A549 (cell line): ENCODE data around the gene GSG1L. TPM values are rescaled to one million over a fixed set of nuclear protein-coding genes. Genes with fewer than 3 reads are reported as not detected.

ENCODE experiments used
- ATAC-seq, 2 experiments: fragments of 200-7000 bp in 1 of 2; fragments of >200 bp in 1 of 2; cut with Nextera tagmentation in 1 of 2; cut with Tn5 transposase in 1 of 2; 3 replicates each; pipeline versions ENCODE4 v1.8.0 to v1.9.1; 2018 to 2020; ENCODE audit warnings: mild to moderate bottlenecking in 1 of 2, moderate library complexity in 1 of 2
- CTCF ChIA-PET: fragments of 300-600 bp; sonication (Branson Sonifier 250); formaldehyde crosslinking; extraction: SDS; loops from one replicate; lab custom pipeline; 2021; ENCODE audit warnings: antibody characterized with exemption, inconsistent platforms; lab: Yijun Ruan, JAX
- POLR2A ChIA-PET: fragments of 350-600 bp; formaldehyde crosslinking; extraction: SDS; loops from one replicate; lab custom pipeline; 2021; ENCODE audit warnings: antibody characterized with exemption, inconsistent platforms; lab: Yijun Ruan, JAX
- DNase-seq, 2 experiments: peaks; one replicate each; pipeline versions ENCODE4 v3.0.0 to v3.0.0-alpha.2; 2011 to 2016; ENCODE audit warnings: low read depth in 1 of 2, low spot score in 1 of 2
- FAIRE-seq: peaks from 2 replicates; lab custom pipeline; 2011; peaks lifted over from hg19 to GRCh38; lab: Jason Lieb, UNC
- H3K27ac ChIP-seq, 2 experiments: fragments of >200 bp; sonication (Bioruptor Twin); formaldehyde crosslinking; 3 replicates each; pipeline ENCODE4 v1.5.1; 2016 to 2017
- H3K4me1 ChIP-seq: fragments of >200 bp; sonication (Bioruptor Twin); formaldehyde crosslinking; 3 replicates; pipeline ENCODE4 v1.6.1; 2016
- H3K4me2 ChIP-seq: fragments of >200 bp; sonication (Bioruptor Twin); formaldehyde crosslinking; 3 replicates; pipeline ENCODE4 v1.6.1; 2016
- H3K4me3 ChIP-seq: fragments of >200 bp; sonication (Bioruptor Twin); formaldehyde crosslinking; 3 replicates; pipeline ENCODE4 v1.5.1; 2016
- H3K9me3 ChIP-seq: fragments of >200 bp; sonication (Bioruptor Twin); formaldehyde crosslinking; 3 replicates; pipeline ENCODE4 v1.6.1; 2016
- CBX2 ChIP-seq: fragments of 200-600 bp; sonication (generic); IDR thresholded peaks from 2 replicates; pipeline ENCODE4 v1.6.1; 2016; ENCODE audit warnings: low read depth, mild to moderate bottlenecking, borderline replicate concordance
- CBX8 ChIP-seq: fragments of 200-600 bp; sonication (generic); IDR thresholded peaks from 2 replicates; pipeline ENCODE4 v1.6.1; 2016
- CEBPB ChIP-seq, 2 experiments: fragments of >200 bp in 1 of 2; sonication (Bioruptor Twin) in 1 of 2; formaldehyde crosslinking in 1 of 2; IDR thresholded peaks; 2 replicates each; pipeline ENCODE4 v1.6.1; 2012 to 2016
- CHD2 ChIP-seq: fragments of 150-350 bp; IDR thresholded peaks from 2 replicates; pipeline ENCODE4 v1.6.1; 2014; ENCODE audit warnings: low read length; ENCODE audit not compliant: partially characterized antibody
- CHD4 ChIP-seq: fragments of 200-600 bp; sonication (generic); IDR thresholded peaks from 2 replicates; pipeline ENCODE4 v1.6.1; 2016; ENCODE audit warnings: antibody characterized with exemption, mild to moderate bottlenecking, borderline replicate concordance
- EHF ChIP-seq: fragments of 250-450 bp; sonication (Bioruptor Pico); IDR thresholded peaks from 2 replicates; pipeline ENCODE4 v1.5.0; 2020; ENCODE audit warnings: mild to moderate bottlenecking
- EHMT2 ChIP-seq: fragments of 200-600 bp; sonication (generic); IDR thresholded peaks from 2 replicates; pipeline ENCODE4 v1.6.1; 2016; ENCODE audit warnings: antibody characterized with exemption, low read depth, mild to moderate bottlenecking, moderate library complexity
- FOSB ChIP-seq: fragments of 250-450 bp; sonication (Bioruptor Pico); IDR thresholded peaks from 2 replicates; pipeline ENCODE4 v1.5.0; 2020; ENCODE audit warnings: mild to moderate bottlenecking, moderate library complexity
- GATA3 ChIP-seq: IDR thresholded peaks from 2 replicates; pipeline ENCODE4 v1.6.1; 2012; ENCODE audit warnings: borderline replicate concordance
- HDAC2 ChIP-seq: fragments of 200-600 bp; sonication (generic); IDR thresholded peaks from 2 replicates; pipeline ENCODE4 v1.6.1; 2016
- HEYL ChIP-seq: fragments of 250-450 bp; sonication (Bioruptor Pico); IDR thresholded peaks from 2 replicates; pipeline ENCODE4 v1.8.0; 2021; ENCODE audit warnings: mild to moderate bottlenecking, moderate library complexity
- HOXA7 ChIP-seq: fragments of 250-450 bp; sonication (Bioruptor Pico); IDR thresholded peaks from 2 replicates; pipeline ENCODE4 v1.5.0; 2020; ENCODE audit warnings: mild to moderate bottlenecking, moderate library complexity
- JUNB ChIP-seq: fragments of >200 bp; sonication (Bioruptor Twin); formaldehyde crosslinking; IDR thresholded peaks from 2 replicates; pipeline ENCODE4 v1.6.1; 2016
- KDM1A ChIP-seq: fragments of 200-600 bp; sonication (generic); IDR thresholded peaks from 2 replicates; pipeline ENCODE4 v1.6.1; 2016; ENCODE audit warnings: low read depth, mild to moderate bottlenecking
- MAFK ChIP-seq: fragments of 450-650 bp; IDR thresholded peaks from 2 replicates; pipeline ENCODE4 v1.6.1; 2014; ENCODE audit not compliant: partially characterized antibody
- MYC ChIP-seq: IDR thresholded peaks from 2 replicates; pipeline ENCODE4 v1.6.1; 2012; ENCODE audit warnings: mild to moderate bottlenecking, inconsistent platforms, low read length, improper control_type of control experiment, borderline replicate concordance
- PHF8 ChIP-seq: fragments of 200-600 bp; sonication (generic); IDR thresholded peaks from 2 replicates; pipeline ENCODE4 v1.6.1; 2016; ENCODE audit warnings: low read depth, mild to moderate bottlenecking, antibody characterized with exemption, moderate library complexity, borderline replicate concordance
- RARB ChIP-seq: fragments of 250-450 bp; sonication (Bioruptor Pico); IDR thresholded peaks from 2 replicates; pipeline ENCODE4 v1.8.0; 2021; ENCODE audit warnings: mild to moderate bottlenecking, moderate library complexity
- RNF2 ChIP-seq: fragments of 200-600 bp; sonication (generic); IDR thresholded peaks from 2 replicates; pipeline ENCODE4 v1.6.1; 2016; ENCODE audit warnings: low read depth, mild to moderate bottlenecking, antibody characterized with exemption, moderate library complexity, borderline replicate concordance
- SMC3 ChIP-seq: fragments of >200 bp; sonication (Bioruptor Twin); formaldehyde crosslinking; IDR thresholded peaks from 3 replicates; pipeline ENCODE4 v1.6.1; 2018; ENCODE audit warnings: inconsistent platforms
- TFCP2L1 ChIP-seq: fragments of 250-450 bp; sonication (Bioruptor Pico); IDR thresholded peaks from 2 replicates; pipeline ENCODE4 v1.5.0; 2021; ENCODE audit warnings: mild to moderate bottlenecking
- ZNF302 ChIP-seq: fragments of 250-450 bp; sonication (Bioruptor Pico); IDR thresholded peaks from 2 replicates; pipeline ENCODE4 v1.9.0; 2021; ENCODE audit warnings: inconsistent platforms, mild to moderate bottlenecking, moderate library complexity
- ZSCAN20 ChIP-seq: fragments of 250-450 bp; sonication (Bioruptor Pico); IDR thresholded peaks from 2 replicates; pipeline ENCODE4 v1.8.0; 2022; ENCODE audit warnings: mild to moderate bottlenecking, moderate library complexity
- WGBS: methylation state at CpG from one replicate; pipeline ENCODE4 v1.1.6; 2017; ENCODE audit errors: missing lambda C conversion rate; 5-methylcytosine and 5-hydroxymethylcytosine counted together
- polyA plus RNA-seq, 4 experiments: library from polyadenylated mRNA; depleted of rRNA in 3 of 4; stranded (reverse); fragments of >200 nt; fragmentation: RNase III in 1 of 4; extraction: RNeasy Plus Mini Kit Qiagen cat#74134 plus additional on column Dnase treatment in 1 of 4; gene quantifications; 2 replicates in 3 of 4; 3 replicates in 1 of 4; pipeline ENCODE4 v1.2.3, GENCODE V29; 2011 to 2017
- TF ChIP-seq, protein P1 (sequence below): fragments of >200 bp; sonication (Bioruptor Twin); formaldehyde crosslinking; IDR thresholded peaks from 2 replicates; pipeline ENCODE4 v1.6.1; 2016
- TF ChIP-seq, protein P2 (sequence below): fragments of 200-600 bp; sonication (generic); IDR thresholded peaks from 2 replicates; pipeline ENCODE4 v1.6.1; 2016; ENCODE audit warnings: antibody characterized with exemption, mild to moderate bottlenecking, moderate library complexity
- TF ChIP-seq, protein P3 (sequence below): fragments of >200 bp; sonication (Bioruptor Twin); formaldehyde crosslinking; IDR thresholded peaks from 3 replicates; pipeline ENCODE4 v1.6.1; 2016
- TF ChIP-seq, protein P4 (sequence below): fragments of 250-450 bp; sonication (Bioruptor Pico); IDR thresholded peaks from 2 replicates; pipeline ENCODE4 v1.5.0; 2021; ENCODE audit warnings: mild to moderate bottlenecking, moderate library complexity, borderline replicate concordance

Gene GSG1L
- polyA plus RNA-seq, 2 of the 4 experiments (the other 2 are of a cell fraction), result not detected

DNA sequence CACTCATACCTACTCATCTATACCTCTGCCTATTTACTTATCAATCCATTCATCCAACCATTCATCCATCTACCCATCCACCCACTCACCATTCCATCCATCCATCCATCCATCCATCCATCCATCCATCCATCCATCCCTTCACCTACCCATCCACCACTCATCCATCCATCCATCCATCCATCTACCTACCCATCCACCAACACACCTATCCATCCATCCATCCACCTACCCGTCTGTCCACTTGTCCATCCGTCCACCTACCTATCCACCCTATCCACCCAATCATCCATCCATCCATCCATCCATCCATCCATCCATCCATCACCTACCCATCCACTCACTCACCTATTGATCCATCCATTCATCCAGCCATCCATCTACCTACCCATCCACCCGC, 235.7 kb downstream of the GSG1L start:
- DNase-seq (no peak), ATAC-seq (no peak), FAIRE-seq (no peak)
- peaks cover 14% of the 10 kb centered on the region; the same call in 2 of the 3 replicates for H3K9me3 ChIP-seq
- TF ChIP-seq CBX8, result no peak
- no peak for TF ChIP-seq HEYL (CRISPR knock-in tag)
- no peak for TF ChIP-seq EHF (CRISPR knock-in tag)
- POLR2A ChIA-PET, result no interaction called here
- H3K4me2 ChIP-seq, result no peak overlapping the region
- H3K4me1 ChIP-seq, result no peaks in the 10 kb centered on the region
- 9% methylated on average over 3 of the region's 3 CpGs for WGBS
- CTCF ChIA-PET, result no interaction called here
- no peak overlapping the region for H3K4me3 ChIP-seq
- H3K27ac ChIP-seq, result no peak overlapping the region

DNA sequence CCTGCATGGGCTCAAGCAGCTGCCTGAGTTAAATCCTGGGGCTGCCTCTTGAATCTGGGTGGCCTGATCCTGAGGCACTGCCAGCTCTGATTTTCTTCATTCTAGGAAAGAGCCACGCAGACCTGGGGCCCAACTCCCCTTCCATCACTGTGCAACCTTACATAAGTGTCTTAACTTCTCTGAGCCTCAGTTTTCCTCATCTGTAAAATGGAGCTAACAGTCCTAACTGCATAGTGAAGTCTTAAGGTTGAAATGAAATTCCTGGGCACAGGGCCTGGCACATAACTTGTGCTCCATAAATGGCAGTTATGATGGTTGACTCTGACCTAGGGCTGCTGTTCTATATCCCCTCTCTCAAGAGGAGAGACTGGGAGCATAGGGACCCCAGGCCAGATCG, 236.6 kb downstream of the GSG1L start:
- WGBS, result 0% methylated on average over 1 of the region's 2 CpGs
- TF ChIP-seq CEBPB (IDR thresholded peaks at IDR 0.05) (no peak), ZNF302 (CRISPR knock-in tag) (no peak), MYC (no peak), ZSCAN20 (CRISPR knock-in tag) (no peak), HDAC2 (no peak), TFCP2L1 (no peak), GATA3 (no peak), RARB (CRISPR knock-in tag) (no peak), PHF8 (no peak), SMC3 (no peak), KDM1A (no peak), EHF (CRISPR knock-in tag) (no peak)
- TF ChIP-seq, protein P1, sequence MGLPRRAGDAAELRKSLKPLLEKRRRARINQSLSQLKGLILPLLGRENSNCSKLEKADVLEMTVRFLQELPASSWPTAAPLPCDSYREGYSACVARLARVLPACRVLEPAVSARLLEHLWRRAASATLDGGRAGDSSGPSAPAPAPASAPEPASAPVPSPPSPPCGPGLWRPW, result no peak
- TF ChIP-seq, protein P2, sequence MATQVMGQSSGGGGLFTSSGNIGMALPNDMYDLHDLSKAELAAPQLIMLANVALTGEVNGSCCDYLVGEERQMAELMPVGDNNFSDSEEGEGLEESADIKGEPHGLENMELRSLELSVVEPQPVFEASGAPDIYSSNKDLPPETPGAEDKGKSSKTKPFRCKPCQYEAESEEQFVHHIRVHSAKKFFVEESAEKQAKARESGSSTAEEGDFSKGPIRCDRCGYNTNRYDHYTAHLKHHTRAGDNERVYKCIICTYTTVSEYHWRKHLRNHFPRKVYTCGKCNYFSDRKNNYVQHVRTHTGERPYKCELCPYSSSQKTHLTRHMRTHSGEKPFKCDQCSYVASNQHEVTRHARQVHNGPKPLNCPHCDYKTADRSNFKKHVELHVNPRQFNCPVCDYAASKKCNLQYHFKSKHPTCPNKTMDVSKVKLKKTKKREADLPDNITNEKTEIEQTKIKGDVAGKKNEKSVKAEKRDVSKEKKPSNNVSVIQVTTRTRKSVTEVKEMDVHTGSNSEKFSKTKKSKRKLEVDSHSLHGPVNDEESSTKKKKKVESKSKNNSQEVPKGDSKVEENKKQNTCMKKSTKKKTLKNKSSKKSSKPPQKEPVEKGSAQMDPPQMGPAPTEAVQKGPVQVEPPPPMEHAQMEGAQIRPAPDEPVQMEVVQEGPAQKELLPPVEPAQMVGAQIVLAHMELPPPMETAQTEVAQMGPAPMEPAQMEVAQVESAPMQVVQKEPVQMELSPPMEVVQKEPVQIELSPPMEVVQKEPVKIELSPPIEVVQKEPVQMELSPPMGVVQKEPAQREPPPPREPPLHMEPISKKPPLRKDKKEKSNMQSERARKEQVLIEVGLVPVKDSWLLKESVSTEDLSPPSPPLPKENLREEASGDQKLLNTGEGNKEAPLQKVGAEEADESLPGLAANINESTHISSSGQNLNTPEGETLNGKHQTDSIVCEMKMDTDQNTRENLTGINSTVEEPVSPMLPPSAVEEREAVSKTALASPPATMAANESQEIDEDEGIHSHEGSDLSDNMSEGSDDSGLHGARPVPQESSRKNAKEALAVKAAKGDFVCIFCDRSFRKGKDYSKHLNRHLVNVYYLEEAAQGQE, result no peak
- Histone ChIP-seq H3K4me3 (no peak overlapping the region), H3K9me3 (peaks cover 14% of the 10 kb centered on the region; the same call in 2 of the 3 replicates), H3K4me1 (no peaks in the 10 kb centered on the region), H3K4me2 (no peak overlapping the region), H3K27ac (no peak overlapping the region)
- FAIRE-seq (no peak), DNase-seq (no peak), ATAC-seq (no peak)
- ChIA-PET CTCF (no interaction called here), POLR2A (no interaction called here)

DNA sequence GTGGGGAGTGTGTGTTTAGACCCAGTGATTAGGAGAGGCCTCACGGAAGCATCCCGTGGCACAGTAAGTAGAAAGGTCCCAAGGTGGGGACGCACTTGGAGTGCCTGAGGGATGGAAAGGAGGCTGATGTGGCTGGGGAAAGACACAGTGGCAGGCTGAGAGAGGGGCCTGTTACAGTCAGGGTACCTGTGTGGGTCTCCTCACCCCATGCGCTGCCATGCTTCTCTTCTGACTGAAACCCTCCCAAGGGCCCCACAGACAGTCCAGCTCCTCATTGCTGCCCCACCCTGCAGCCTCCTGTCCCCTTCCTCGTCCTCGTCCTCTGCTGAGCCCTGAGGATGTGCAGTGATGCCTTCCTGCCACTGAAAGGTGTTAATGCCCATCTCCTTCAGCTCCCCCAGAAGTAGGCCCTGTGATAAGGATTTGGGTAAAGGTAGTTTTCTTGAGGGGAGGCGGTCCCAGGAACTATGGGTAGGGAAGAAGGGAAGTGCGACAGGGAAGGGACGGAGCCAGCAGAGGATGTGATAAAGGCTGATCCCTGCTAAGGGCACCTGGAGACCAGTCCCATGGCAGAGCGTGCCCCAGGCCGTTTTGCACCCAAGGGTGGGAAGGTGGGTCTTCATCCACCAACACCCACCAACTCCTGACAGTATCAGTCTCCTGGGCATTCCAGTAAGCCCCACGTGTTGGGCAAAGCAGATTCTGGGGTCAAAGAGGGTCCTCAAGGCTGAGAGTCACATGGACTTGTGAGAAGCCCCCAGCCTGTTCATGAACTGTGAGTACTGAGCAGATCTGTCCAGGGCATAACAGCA, 237.2 kb downstream of the GSG1L start:
- DNase-seq (no peak), FAIRE-seq (no peak), ATAC-seq (no peak)
- no peaks in the 10 kb centered on the region for H3K4me1 ChIP-seq
- ChIA-PET CTCF (interaction anchor here (0.9 kb wide), 1 partner anchor 10 kb away, joined by 3 read pairs; no protein-coding TSS in a partner anchor), POLR2A (no interaction called here)
- 40% methylated on average over 12 of the region's 12 CpGs for WGBS
- H3K9me3 ChIP-seq, result peaks cover 14% of the 10 kb centered on the region; the same call in 2 of the 3 replicates
- no peak overlapping the region for H3K27ac ChIP-seq
- H3K4me3 ChIP-seq, result no peak overlapping the region
- H3K4me2 ChIP-seq, result no peak overlapping the region
- TF ChIP-seq HOXA7 (no peak), EHMT2 (no peak), CBX2 (no peak), JUNB (no peak), FOSB (CRISPR knock-in tag) (no peak), CHD4 (no peak), CHD2 (no peak), RARB (CRISPR knock-in tag) (no peak), RNF2 (no peak), MAFK (no peak), GATA3 (no peak)
- TF ChIP-seq, protein P3, sequence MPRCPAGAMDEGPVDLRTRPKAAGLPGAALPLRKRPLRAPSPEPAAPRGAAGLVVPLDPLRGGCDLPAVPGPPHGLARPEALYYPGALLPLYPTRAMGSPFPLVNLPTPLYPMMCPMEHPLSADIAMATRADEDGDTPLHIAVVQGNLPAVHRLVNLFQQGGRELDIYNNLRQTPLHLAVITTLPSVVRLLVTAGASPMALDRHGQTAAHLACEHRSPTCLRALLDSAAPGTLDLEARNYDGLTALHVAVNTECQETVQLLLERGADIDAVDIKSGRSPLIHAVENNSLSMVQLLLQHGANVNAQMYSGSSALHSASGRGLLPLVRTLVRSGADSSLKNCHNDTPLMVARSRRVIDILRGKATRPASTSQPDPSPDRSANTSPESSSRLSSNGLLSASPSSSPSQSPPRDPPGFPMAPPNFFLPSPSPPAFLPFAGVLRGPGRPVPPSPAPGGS, result no peak
- TF ChIP-seq, protein P4, sequence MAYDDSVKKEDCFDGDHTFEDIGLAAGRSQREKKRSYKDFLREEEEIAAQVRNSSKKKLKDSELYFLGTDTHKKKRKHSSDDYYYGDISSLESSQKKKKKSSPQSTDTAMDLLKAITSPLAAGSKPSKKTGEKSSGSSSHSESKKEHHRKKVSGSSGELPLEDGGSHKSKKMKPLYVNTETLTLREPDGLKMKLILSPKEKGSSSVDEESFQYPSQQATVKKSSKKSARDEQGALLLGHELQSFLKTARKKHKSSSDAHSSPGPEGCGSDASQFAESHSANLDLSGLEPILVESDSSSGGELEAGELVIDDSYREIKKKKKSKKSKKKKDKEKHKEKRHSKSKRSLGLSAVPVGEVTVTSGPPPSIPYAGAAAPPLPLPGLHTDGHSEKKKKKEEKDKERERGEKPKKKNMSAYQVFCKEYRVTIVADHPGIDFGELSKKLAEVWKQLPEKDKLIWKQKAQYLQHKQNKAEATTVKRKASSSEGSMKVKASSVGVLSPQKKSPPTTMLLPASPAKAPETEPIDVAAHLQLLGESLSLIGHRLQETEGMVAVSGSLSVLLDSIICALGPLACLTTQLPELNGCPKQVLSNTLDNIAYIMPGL (CRISPR knock-in tag), result no peak
